OCI-LY3 (cell line): ENCODE results near the gene BMAL2.

ENCODE experiments used
- H2AFZ ChIP-seq: fragments of 200-600, 300-600 bp; shearing (Covaris generic); 2 replicates; pipeline ENCODE4 v1.6.0; 2014; ENCODE audit warnings: antibody characterized with exemption, low read depth, low read length
- H3K27ac ChIP-seq: fragments of 200-600, 300-600 bp; sonication (generic); 2 replicates; pipeline ENCODE4 v1.5.1; 2014; ENCODE audit warnings: mild to moderate bottlenecking, low read length, moderate library complexity, mixed read lengths
- H3K27me3 ChIP-seq: fragments of 200-600, 300-600 bp; sonication (generic); 2 replicates; pipeline ENCODE4 v1.6.1; 2014; ENCODE audit warnings: low read depth, low read length, mixed read lengths
- H3K36me3 ChIP-seq: fragments of 200-600, 300-600 bp; sonication (generic); replicated peaks from 2 replicates; pipeline ENCODE3; 2014; ENCODE audit warnings: low read depth, low read length, mixed read lengths
- H3K4me1 ChIP-seq: fragments of 300-600, 200-600 bp; sonication (generic); 2 replicates; pipeline ENCODE4 v1.6.1; 2014; ENCODE audit warnings: low read length, mixed read lengths
- H3K4me2 ChIP-seq: fragments of 200-600, 300-600 bp; sonication (generic); 2 replicates; pipeline ENCODE4 v1.6.1; 2014; ENCODE audit warnings: low read length, mixed read lengths
- H3K4me3 ChIP-seq: fragments of 300-600, 200-600 bp; sonication (generic); 2 replicates; pipeline ENCODE4 v1.5.1; 2014; ENCODE audit warnings: antibody characterized with exemption, mild to moderate bottlenecking, low read length, moderate library complexity
- H3K79me2 ChIP-seq: fragments of 300-600, 200-600 bp; shearing (Covaris generic); 2 replicates; pipeline ENCODE4 v1.6.1; 2014; ENCODE audit warnings: mild to moderate bottlenecking, low read length, mixed read lengths
- H3K9ac ChIP-seq: fragments of 300-600, 200-600 bp; shearing (Covaris generic); 2 replicates; pipeline ENCODE4 v1.6.0; 2014; ENCODE audit warnings: mild to moderate bottlenecking, low read length, moderate library complexity
- H3K9me3 ChIP-seq: fragments of 200-600, 300-600 bp; shearing (Covaris generic); 2 replicates; pipeline ENCODE4 v1.6.1; 2014; ENCODE audit warnings: low read length, mixed read lengths; ENCODE audit not compliant: insufficient read depth
- H4K20me1 ChIP-seq: fragments of 200-600, 300-600 bp; sonication (generic); 2 replicates; pipeline ENCODE4 v1.6.1; 2016; ENCODE audit warnings: low read length, mixed read lengths; ENCODE audit not compliant: insufficient read depth
- CTCF ChIP-seq: fragments of 200-600, 300-600 bp; sonication (generic); IDR thresholded peaks from 2 replicates; pipeline ENCODE4 v1.5.1; 2014; ENCODE audit warnings: antibody characterized with exemption, low read length, low read depth
- EZH2phosphoT487 ChIP-seq: fragments of 200-600 bp; shearing (Covaris generic); IDR thresholded peaks from 2 replicates; pipeline ENCODE4 v1.6.1; 2018; ENCODE audit warnings: antibody characterized with exemption, mixed run types, low read depth

Gene BMAL2

GRCh38 chr12:27319848-27320247 lies 12.8 kb upstream of the BMAL2 start:
- H3K27ac ChIP-seq: no peak overlapping the region
- H3K79me2 ChIP-seq: no peaks in the 10 kb centered on the region

GRCh38 chr12:27324530-27324929 lies 8.1 kb upstream of the BMAL2 start:
- TF ChIP-seq EZH2phosphoT487 (no peak), CTCF (no peak)
- Histone ChIP-seq H3K36me3 (peaks cover 49% of the 10 kb centered on the region), H3K4me2 (no peak overlapping the region), H3K4me3 (no peak overlapping the region), H3K9ac (no peak overlapping the region), H3K79me2 (no peaks in the 10 kb centered on the region), H3K27me3 (no peaks in the 10 kb centered on the region), H3K4me1 (no peaks in the 10 kb centered on the region), H3K9me3 (no peaks in the 10 kb centered on the region), H4K20me1 (no peaks in the 10 kb centered on the region; the same call in 1 of the 2 replicates), H3K27ac (no peak overlapping the region), H2AFZ (no peak overlapping the region)

More at GRCh38 chr12:27319848-27320247, 12.8 kb upstream of the BMAL2 start:
- Histone ChIP-seq H3K9me3 (no peaks in the 10 kb centered on the region), H2AFZ (no peak overlapping the region), H3K4me2 (no peak overlapping the region), H3K9ac (no peak overlapping the region), H3K4me3 (no peak overlapping the region), H3K4me1 (no peaks in the 10 kb centered on the region), H3K27me3 (no peaks in the 10 kb centered on the region), H3K36me3 (peaks cover 70% of the 10 kb centered on the region), H4K20me1 (no peaks in the 10 kb centered on the region; the same call in none of the 2 replicates)
- TF ChIP-seq CTCF: no peak
- TF ChIP-seq EZH2phosphoT487: no peak

GRCh38 chr12:27330846-27331245 lies 1.8 kb upstream of the BMAL2 start:
- no peak overlapping the region for H3K4me3 ChIP-seq
- H3K4me2 ChIP-seq: peak overlapping the region; percentile 89
- peaks cover 23% of the 10 kb centered on the region for H3K79me2 ChIP-seq
- H3K27ac ChIP-seq: no peak overlapping the region
- peaks cover 38% of the 10 kb centered on the region for H3K4me1 ChIP-seq
- H3K9me3 ChIP-seq: no peaks in the 10 kb centered on the region
- TF ChIP-seq CTCF (no peak), EZH2phosphoT487 (no peak)
- H3K9ac ChIP-seq: no peak overlapping the region
- H3K36me3 ChIP-seq: peaks cover 15% of the 10 kb centered on the region
- no peak overlapping the region for H2AFZ ChIP-seq
- H4K20me1 ChIP-seq: no peaks in the 10 kb centered on the region
- H3K27me3 ChIP-seq: no peaks in the 10 kb centered on the region

GRCh38 chr12:27331291-27331926 lies 1.2 kb upstream of the BMAL2 start:
- Histone ChIP-seq H3K4me1 (peaks cover 44% of the 10 kb centered on the region), H4K20me1 (no peaks in the 10 kb centered on the region), H3K27me3 (no peaks in the 10 kb centered on the region), H3K4me3 (peak overlapping the region; percentile 79), H2AFZ (no peak overlapping the region), H3K9ac (no peak overlapping the region), H3K36me3 (peaks cover 10% of the 10 kb centered on the region), H3K27ac (no peak overlapping the region), H3K9me3 (no peaks in the 10 kb centered on the region), H3K79me2 (peaks cover 29% of the 10 kb centered on the region), H3K4me2 (peak overlapping the region; percentile 89)
- TF ChIP-seq EZH2phosphoT487 (no peak), CTCF (no peak)
